ENCODE results near the gene AGAP1. TPM values are rescaled to one million over a fixed set of nuclear protein-coding genes. Genes with fewer than 3 reads are reported as not detected.
"Not testable (repeated sequence)": the region's sequence is repeated elsewhere in the genome, so short reads cannot be mapped to it uniquely, and the experiment has no call there.

AGAP1 gene
- total RNA-seq, 4 donors from 2014 or later: 33.7 to 39.9 (median 35.6) TPM

GRCh38 chr2:235601960-235602704, 108.3 kb downstream of the AGAP1 start:
- H3K27me3 ChIP-seq: no peaks in the 10 kb centered on the region
- no peaks in the 10 kb centered on the region for H3K9me3 ChIP-seq
- H3K4me1 ChIP-seq: peaks cover 0 to 38% (median 9%) of the 10 kb centered on the region in 4 donors
- no peak for DNase-seq (ENCODE audit: low spot score in 2 of 2)
- peak overlapping the region in 1 of 4 donors; percentile 25 for H3K27ac ChIP-seq
- no peaks in the 10 kb centered on the region for H3K36me3 ChIP-seq
- no peak overlapping the region for H3K4me3 ChIP-seq
- TF ChIP-seq EP300 (IDR thresholded peaks at IDR 0.05): no peak
- no peak for TF ChIP-seq POLR2A (IDR thresholded peaks at IDR 0.05)
- TF ChIP-seq, protein P1, sequence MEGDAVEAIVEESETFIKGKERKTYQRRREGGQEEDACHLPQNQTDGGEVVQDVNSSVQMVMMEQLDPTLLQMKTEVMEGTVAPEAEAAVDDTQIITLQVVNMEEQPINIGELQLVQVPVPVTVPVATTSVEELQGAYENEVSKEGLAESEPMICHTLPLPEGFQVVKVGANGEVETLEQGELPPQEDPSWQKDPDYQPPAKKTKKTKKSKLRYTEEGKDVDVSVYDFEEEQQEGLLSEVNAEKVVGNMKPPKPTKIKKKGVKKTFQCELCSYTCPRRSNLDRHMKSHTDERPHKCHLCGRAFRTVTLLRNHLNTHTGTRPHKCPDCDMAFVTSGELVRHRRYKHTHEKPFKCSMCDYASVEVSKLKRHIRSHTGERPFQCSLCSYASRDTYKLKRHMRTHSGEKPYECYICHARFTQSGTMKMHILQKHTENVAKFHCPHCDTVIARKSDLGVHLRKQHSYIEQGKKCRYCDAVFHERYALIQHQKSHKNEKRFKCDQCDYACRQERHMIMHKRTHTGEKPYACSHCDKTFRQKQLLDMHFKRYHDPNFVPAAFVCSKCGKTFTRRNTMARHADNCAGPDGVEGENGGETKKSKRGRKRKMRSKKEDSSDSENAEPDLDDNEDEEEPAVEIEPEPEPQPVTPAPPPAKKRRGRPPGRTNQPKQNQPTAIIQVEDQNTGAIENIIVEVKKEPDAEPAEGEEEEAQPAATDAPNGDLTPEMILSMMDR (IDR thresholded peaks at IDR 0.05): no peak
- WGBS, 2 donors: 74 to 77% methylated on average over 12 of the region's 12 CpGs

GRCh38 chr2:235602971-235603370, 109.1 kb downstream of the AGAP1 start:
- 88 to 92% methylated on average over 7 of the region's 7 CpGs for WGBS, 2 donors

DNA sequence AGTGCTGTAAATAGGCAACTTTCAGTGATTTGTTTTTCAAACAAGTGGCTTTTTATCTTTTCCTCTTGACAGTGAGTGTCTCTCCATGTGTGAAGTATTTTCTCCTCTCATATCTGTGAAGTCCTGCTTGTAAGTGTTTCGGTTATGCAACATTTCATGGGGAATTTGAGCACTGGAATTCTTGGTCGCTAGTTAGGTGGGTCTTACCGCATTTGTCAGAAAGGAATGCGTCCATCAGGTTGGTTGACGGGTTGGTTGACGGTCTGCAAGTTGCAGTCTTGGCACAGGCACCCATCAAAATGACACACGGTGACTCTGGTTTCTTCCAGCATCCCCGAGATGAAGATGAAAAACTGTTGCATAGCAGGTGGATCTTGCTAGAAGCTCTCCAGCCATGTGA, 109.8 kb downstream of the AGAP1 start:
- no peaks in the 10 kb centered on the region for H3K9me3 ChIP-seq
- no peak overlapping the region for H3K27ac ChIP-seq
- 91 to 92% methylated on average over 8 of the region's 8 CpGs for WGBS, 2 donors
- no peaks in the 10 kb centered on the region for H3K36me3 ChIP-seq
- TF ChIP-seq EP300 (IDR thresholded peaks at IDR 0.05) (no peak), POLR2A (IDR thresholded peaks at IDR 0.05) (no peak)
- TF ChIP-seq, protein P1 (IDR thresholded peaks at IDR 0.05): no peak
- H3K4me3 ChIP-seq: no peak overlapping the region
- no peak for DNase-seq (ENCODE audit: low spot score in 2 of 2)
- H3K4me1 ChIP-seq: peaks cover 0 to 54% (median 9%) of the 10 kb centered on the region in 4 donors
- H3K27me3 ChIP-seq: no peaks in the 10 kb centered on the region

More at GRCh38 chr2:235602971-235603370, 109.1 kb downstream of the AGAP1 start:
- DNase-seq (ENCODE audit: low spot score in 2 of 2); H3K4me3 ChIP-seq; H3K27me3 ChIP-seq; H3K9me3 ChIP-seq; H3K27ac ChIP-seq; H3K36me3 ChIP-seq: not testable (repeated sequence)
- peaks cover 0 to 47% (median 9%) of the 10 kb centered on the region in 4 donors for H3K4me1 ChIP-seq

DNA sequence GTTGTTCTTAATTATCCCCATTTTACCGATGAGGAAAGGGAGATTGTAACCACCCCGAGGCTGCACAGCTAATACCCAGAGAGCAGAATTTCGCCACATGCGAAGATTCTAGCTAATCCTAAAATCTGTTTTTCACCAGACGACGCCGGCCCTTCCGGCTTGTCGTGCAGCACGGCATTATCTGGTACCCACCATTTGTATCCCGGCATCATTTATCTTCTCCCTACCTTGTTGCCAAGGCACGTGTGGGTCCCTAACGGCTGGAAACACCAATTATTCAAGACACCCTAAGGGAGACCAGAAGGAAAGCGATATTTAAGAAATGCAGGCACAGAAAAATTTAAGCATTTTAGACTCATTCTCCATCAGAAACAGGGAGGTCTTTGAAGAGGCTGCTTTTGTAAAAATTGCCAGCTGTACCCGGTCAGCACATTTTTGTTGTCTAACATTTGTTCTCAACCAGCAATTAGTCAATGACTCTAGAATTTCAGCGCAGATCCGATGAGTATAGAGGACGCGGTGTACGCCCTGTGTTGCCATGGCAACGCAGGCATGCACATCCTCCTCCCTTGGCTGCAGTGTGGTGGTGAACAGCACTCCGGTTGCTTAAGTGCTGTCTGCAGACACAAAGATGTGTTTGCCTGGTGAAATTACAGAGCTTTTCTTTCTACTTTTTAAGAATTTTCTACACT, 111.6 kb downstream of the AGAP1 start:
- Histone ChIP-seq H3K9me3 (no peaks in the 10 kb centered on the region), H3K27me3 (no peaks in the 10 kb centered on the region), H3K4me1 (peaks cover 0 to 49% (median 9%) of the 10 kb centered on the region in 4 donors), H3K27ac (peak overlapping the region; percentile 55 to 84 (median 70)), H3K4me3 (peak overlapping the region in 2 of 4 donors; percentile 9 to 18), H3K36me3 (no peaks in the 10 kb centered on the region)
- TF ChIP-seq, protein P1 (IDR thresholded peaks at IDR 0.05): no peak
- TF ChIP-seq POLR2A (IDR thresholded peaks at IDR 0.05): peak in 1 of 2 donors; percentile 17
- TF ChIP-seq EP300 (IDR thresholded peaks at IDR 0.05): peak; percentile 52 to 92
- peak; percentile 73 to 79 for DNase-seq (ENCODE audit: low spot score in 2 of 2)
- 33 to 35% methylated on average over 22 of the region's 22 CpGs for WGBS, 2 donors

DNA sequence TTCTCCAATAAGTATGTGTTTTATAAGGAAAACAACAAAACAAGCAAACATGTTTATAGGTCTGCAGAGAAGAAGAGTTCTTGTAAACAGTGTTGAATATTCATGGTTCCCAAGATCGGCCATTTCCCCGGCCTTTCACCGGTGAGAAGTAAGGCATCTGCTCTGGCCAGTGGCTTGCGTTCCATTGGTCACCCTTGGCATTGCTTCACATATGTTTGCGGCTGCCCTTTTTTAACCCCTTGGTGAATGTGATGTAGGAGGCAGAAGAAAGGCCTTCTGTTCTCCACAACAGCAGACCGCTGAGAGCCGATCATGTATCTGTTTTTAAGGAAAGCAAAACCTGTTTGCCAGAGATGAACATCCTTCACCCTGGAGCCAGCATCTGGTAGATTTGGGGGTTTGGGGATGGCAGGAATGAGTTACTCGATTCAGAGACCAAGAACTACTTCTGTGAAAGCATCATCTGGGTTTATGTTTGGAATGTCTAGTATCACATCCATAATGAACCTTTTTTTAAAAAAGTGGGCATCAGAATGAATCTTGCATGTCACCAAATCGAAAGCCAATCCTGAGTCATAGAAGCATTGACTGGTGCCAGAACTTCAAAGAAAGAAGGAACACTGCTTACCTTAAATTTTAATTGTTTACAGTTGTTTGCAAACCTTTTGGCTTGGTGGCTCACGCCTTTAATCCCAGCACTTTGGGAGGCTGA, 112.3 kb downstream of the AGAP1 start:
- H3K9me3 ChIP-seq: no peaks in the 10 kb centered on the region
- WGBS, 2 donors: 43 to 44% methylated on average over 10 of the region's 10 CpGs
- H3K27me3 ChIP-seq: no peaks in the 10 kb centered on the region
- no peak for DNase-seq (ENCODE audit: low spot score in 2 of 2)
- no peak for TF ChIP-seq POLR2A (IDR thresholded peaks at IDR 0.05)
- TF ChIP-seq, protein P1 (IDR thresholded peaks at IDR 0.05): no peak
- no peak for TF ChIP-seq EP300 (IDR thresholded peaks at IDR 0.05)
- peak overlapping the region; percentile 36 to 84 (median 68) for H3K27ac ChIP-seq
- peak overlapping the region in 2 of 4 donors; percentile 9 to 18 for H3K4me3 ChIP-seq
- H3K36me3 ChIP-seq: no peaks in the 10 kb centered on the region
- peaks cover 0 to 49% (median 9%) of the 10 kb centered on the region in 4 donors for H3K4me1 ChIP-seq
